Kidney epithelial cell (primary cell): ENCODE data around the gene KRT81. TPM values are rescaled to one million over a fixed set of nuclear protein-coding genes. Genes with fewer than 3 reads are reported as not detected.

Experiments used
- DNase-seq: peaks from one replicate; pipeline ENCODE4 v3.0.0-alpha.2; 2010; ENCODE audit warnings: low read depth
- H3K27me3 ChIP-seq: 2 replicates; pipeline ENCODE4 v1.6.0; 2011; ENCODE audit warnings: low read length; ENCODE audit not compliant: control insufficient read depth, insufficient read depth
- H3K36me3 ChIP-seq: 2 replicates; pipeline ENCODE4 v1.5.1; 2011; ENCODE audit warnings: low read length; ENCODE audit not compliant: control insufficient read depth, insufficient read depth
- H3K4me3 ChIP-seq: 2 replicates; pipeline ENCODE4 v1.5.1; 2011; ENCODE audit warnings: low read depth, mild to moderate bottlenecking, control low read depth, low read length
- total RNA-seq: library from RNA; depleted of rRNA; stranded (reverse); fragments of >200 nt; gene quantifications from 2 replicates; pipeline ENCODE4 v1.2.3, GENCODE V29; 2015
- TF ChIP-seq, protein P1 (sequence below): IDR thresholded peaks from 2 replicates; pipeline ENCODE4 v1.5.1; 2011; ENCODE audit warnings: mild to moderate bottlenecking, moderate library complexity, low read length, control low read depth, inconsistent platforms; ENCODE audit not compliant: insufficient read depth, poor library complexity, severe bottlenecking

The KRT81 gene
- total RNA-seq, 1 donor from 2014 or later = 239 TPM

DNA sequence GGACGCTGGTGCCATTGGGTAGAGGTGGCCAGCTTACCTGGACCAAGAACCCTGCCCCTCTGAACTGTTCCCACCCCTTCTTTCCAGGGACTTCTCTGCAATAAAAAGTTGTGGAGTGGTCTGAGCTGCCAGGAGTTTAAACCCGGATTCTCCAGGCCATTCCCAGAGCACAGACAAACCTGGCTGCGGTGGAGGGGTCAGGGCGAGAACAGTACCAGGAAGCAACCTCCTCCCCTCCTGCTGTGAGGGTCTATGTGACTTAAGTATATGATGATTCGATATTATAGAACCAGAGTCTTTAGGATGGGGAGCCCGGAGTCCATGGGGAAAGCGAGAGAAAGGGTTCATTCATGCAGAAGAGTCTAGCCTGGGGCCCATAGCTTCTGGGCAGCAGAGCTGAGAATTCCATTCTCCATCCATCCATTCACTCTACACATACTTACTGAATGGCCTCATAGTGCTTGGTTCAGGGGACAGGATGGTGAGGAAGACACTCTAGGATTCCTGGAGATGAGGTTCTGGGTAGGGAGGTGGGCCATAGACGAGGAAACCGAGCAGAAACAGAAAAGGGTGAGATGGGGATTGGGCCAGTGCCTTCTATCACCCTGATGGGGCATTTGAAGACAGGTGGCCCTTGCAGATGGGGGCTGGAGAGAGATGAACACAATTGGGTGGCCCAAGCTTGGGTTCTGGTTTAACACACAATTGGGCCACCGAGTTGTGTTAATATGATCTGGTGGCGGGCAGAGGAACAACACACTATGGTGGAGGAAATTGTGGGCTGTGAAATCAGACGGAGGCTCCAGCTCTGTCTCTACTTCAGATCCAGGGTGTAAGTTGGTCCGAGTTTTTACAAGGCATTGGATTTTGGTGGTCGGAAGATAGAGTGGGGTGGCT, 11.7 kb downstream of the KRT81 start:
- Histone ChIP-seq H3K27me3 (no peaks in the 10 kb centered on the region), H3K4me3 (no peak overlapping the region), H3K36me3 (no peaks in the 10 kb centered on the region)
- TF ChIP-seq, protein P1, sequence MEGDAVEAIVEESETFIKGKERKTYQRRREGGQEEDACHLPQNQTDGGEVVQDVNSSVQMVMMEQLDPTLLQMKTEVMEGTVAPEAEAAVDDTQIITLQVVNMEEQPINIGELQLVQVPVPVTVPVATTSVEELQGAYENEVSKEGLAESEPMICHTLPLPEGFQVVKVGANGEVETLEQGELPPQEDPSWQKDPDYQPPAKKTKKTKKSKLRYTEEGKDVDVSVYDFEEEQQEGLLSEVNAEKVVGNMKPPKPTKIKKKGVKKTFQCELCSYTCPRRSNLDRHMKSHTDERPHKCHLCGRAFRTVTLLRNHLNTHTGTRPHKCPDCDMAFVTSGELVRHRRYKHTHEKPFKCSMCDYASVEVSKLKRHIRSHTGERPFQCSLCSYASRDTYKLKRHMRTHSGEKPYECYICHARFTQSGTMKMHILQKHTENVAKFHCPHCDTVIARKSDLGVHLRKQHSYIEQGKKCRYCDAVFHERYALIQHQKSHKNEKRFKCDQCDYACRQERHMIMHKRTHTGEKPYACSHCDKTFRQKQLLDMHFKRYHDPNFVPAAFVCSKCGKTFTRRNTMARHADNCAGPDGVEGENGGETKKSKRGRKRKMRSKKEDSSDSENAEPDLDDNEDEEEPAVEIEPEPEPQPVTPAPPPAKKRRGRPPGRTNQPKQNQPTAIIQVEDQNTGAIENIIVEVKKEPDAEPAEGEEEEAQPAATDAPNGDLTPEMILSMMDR = no peak
- DNase-seq = peak; percentile 64

DNA sequence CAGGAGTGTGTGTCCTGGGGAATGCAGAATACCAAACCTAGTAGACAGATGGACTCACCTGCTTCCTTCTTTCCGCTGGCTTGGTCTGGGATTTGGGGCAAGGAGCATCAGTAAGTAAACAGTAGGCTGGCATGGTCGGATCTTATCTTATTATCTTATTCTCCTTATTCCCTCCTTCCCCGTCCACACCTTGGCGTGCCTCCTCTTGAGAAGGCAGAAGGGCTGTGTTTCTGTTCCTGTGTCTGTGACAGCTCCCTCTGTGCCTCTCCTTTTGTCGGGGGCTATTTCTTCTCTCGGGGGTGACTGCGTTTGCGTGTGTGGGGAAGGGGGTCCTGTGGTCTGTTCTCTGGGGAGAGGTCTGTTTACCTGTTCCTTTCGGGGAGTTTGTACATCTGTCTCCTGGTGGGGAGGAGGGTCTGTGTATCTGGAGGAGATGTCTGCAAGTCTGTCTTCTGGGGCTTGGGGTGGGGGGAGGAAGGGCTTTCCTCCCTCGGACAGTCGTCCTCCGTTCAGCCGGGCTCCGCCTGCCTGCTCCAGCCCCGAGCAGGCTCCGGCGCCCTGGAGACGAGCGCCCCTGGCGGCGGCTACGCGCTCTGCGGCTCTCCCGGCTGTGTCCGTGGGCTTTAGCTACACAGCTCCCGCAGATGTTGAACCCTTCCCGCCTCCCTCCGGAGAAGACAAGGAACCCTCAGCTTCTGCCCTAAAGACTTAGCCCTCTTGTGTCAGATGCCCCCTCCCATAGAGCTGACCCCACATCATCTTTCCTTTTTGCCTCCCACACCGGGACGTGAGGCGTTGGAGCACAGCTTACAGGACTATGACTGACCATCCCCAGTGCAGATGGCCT, 12.5 kb downstream of the KRT81 start:
- Histone ChIP-seq H3K4me3 (peak overlapping the region; percentile 8), H3K27me3 (no peaks in the 10 kb centered on the region), H3K36me3 (no peaks in the 10 kb centered on the region)
- TF ChIP-seq, protein P1 = peak; percentile 95
- no peak for DNase-seq

DNA sequence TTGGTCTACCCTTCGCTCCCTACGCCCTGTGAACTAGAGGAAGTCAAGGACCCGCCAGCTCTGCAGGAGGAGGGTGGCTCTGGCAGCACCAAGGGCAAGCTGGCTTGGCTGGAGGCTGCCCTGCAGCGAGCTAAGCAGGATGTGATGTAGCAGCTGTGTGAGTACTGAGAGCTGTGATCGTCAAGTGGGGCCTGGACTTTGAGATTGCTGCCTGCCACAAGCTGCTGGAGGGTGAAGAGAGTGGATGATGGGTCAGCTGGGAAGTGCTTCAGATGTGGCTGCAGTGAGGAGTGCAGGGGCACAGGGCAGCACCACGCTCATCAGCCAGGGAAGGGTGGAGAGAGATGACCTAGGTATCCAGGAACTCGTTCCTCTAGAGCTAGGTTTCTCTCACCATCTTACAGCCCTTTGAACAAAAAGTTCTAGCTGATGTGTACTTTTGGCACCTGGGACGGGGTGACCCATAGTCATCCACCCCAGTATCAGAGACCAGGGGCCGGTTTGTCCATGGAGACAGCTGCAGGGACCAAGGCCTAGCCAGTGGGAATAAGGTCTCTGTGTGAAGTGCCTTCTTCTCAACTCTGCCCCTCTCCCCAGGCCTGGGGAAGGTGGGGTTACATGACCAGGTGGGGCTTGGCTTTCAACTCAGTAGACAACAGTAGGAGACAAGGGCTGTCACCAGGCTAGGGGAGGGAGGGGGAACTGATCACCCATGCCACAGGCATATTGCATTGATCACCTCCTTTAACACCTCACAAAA, 13.7 kb downstream of the KRT81 start:
- DNase-seq = no peak
- H3K27me3 ChIP-seq = no peaks in the 10 kb centered on the region
- TF ChIP-seq, protein P1 = no peak
- H3K36me3 ChIP-seq = no peaks in the 10 kb centered on the region
- H3K4me3 ChIP-seq = no peak overlapping the region

DNA sequence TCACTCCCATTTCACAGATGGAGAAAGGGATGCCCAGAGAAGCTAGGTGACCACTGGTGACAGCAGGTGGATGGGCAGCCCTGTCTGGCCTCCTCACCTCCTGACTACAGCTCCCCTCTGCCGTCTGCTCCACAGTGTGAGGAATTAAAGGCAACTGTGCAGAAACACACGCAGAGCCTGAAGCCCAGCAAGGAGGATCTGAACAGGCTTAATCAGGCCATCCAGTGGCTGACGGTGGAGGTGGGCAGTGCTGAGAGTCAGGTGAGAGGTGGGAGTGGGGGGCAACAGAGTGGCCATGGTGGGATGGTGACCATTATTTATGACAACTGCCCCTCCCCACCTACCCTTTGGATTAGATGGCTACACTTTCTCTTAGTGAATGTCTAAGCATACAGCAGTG, 15.6 kb downstream of the KRT81 start:
- Histone ChIP-seq H3K27me3 (no peaks in the 10 kb centered on the region), H3K4me3 (no peak overlapping the region), H3K36me3 (no peaks in the 10 kb centered on the region)
- TF ChIP-seq, protein P1 = no peak
- DNase-seq = no peak

DNA sequence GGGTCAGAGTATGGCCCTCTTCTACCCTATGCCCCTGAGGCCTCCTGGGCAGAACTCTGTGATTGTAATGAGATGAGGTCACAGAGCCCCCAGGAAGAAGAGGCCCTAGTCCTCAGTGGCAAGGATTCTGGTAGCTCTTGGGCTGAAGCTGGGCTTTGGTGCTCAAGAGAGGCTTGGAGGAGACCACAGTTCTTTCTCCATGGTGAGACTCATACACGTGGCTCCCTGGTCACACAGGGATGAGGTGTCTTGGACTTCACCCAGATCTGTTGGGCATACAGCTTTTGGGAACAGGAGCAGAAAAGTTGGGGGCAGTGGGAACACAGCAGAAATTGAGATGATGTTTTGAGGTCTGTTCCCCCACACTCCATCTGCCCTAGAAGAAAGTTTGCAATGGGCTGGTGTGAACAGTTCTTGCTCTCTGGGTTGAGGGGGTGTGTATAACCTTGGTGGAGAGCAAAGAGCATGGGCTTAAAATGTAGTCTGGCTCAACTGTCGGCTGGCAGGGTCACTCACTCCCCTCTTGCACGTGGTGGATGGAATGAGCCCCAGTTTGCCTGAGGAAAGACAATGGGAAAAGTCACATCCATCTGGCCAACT, 16.7 kb downstream of the KRT81 start, which contains the start of gene KRT86:
Gene KRT86, plus strand, starts transcription at position 125 of the 600 bp plus-strand sequence. CDS start 27,272 bp downstream, outside the sequence.
- TF ChIP-seq, protein P1 = no peak
- no peak for DNase-seq
- Histone ChIP-seq H3K27me3 (peaks cover 2% of the 10 kb centered on the region), H3K4me3 (no peak within 1 kb of the TSS), H3K36me3 (no peaks in the 10 kb centered on the region)
